GM19324 (cell line): ENCODE measurements around the gene CCDC171.
A peak's percentile ranks its signal among the peaks of the same experiment; 100 is the strongest.
"Not testable (repeated sequence)": the region's sequence is repeated elsewhere in the genome, so short reads cannot be mapped to it uniquely, and the experiment has no call there.

ENCODE experiments used
- ATAC-seq: cut with Tn5 transposase; IDR thresholded peaks from one replicate; pipeline ENCODE4 v1.9.1; 2021; ENCODE audit warnings: mild to moderate bottlenecking, moderate library complexity; ENCODE audit not compliant: unreplicated experiment, low FRiP score

The CCDC171 gene

GRCh38 chr9:15552636-15553527 lies at the start of gene CCDC171:
TSS of gene CCDC171 (plus strand) at chr9:15553043. CDS start at chr9:15564089, 11,046 bp downstream.
- peak; percentile 93 for ATAC-seq

- no peak for ATAC-seq
Measured at GRCh38 chr9:15505921-15506320, 46.9 kb upstream of the CCDC171 start.

DNA sequence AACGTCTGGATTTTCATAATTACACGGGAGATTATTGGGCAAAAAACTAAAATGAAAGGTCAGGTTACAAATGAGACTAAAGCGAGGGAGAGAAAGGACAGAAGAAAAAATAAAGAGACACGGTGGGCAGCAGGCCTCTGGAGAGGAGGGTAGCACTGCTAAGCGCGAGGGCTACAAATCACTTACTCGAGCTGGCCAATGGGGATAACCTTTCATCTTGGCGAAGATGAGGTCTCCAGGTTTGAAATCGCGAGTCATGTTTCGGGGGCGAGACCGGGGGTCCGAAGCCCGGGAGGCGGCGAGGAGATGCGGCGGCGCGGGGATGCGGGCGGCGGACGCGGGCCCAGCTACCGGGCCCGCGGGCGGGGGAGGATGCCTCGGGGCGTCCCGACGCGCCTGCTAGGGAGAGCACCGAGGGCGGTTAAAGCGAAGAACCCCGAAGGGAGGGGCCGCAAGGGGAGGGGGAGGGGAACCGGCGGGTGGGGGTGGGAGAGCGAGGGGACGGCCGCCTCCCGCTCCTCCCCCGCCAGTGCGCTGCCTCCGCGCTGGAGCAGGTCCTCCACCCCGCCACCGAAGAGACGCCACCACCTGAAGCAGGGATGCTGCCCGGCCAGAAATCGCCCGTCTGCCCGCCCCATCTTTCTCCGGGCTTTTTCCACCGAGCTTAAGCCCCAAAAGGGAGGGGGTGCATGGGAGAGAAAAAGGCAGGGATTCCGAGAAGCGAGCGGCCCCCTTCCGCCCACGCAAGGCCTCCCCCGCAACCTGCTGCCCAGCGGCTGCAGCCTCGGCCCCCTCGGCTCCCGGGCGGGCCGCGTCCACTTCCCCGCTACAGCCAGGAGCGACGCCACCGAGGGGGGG lies 42.7 kb upstream of the CCDC171 start:
- ATAC-seq: peak; percentile 74

- peak; percentile 90 for ATAC-seq
Measured at GRCh38 chr9:15510789-15511575, 41.9 kb upstream of the CCDC171 start, which contains the start of gene PSIP1. TSS of gene PSIP1 (minus strand) at chr9:15510970. CDS start at chr9:15510188, 782 bp downstream.

DNA sequence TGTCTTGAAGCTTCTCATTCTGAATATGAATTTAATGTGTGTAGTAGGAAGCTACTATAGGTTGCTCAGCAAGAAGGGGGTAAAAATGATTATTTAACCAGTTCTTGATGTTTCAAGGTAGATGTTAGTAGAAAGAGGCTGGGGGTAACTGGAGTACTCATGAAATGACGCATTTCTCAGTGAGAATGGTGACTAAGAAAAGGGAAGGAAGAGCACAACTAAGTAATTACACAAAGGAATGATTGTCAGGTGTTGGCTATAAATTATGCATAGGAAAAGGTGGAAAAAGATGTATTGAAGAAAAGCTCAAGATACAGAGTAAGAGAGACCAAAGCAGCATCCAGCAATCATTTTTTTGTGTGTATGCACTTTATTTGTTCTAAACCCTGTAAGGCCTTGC lies 40.6 kb upstream of the CCDC171 start:
- no peak for ATAC-seq

DNA sequence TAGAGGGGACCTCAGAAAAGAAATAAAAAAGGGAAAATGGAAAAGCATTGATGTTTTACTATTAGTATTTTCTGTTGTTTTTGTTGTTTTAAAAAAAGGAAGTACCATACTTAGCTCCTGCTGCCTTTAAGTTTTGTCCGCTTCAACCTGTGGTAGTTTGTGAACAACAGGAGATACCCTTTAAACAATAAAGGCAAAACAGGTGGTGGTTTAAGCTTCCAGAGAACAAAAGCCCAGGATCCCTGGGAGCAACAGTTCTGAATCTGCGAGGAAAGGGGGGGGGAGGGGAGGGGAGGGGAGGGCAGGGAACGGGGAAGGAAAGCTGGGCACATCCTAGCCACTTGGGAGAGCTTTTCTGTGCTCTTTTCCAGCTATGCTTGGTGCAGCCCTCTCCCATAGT lies 40.0 kb upstream of the CCDC171 start:
- no peak for ATAC-seq

DNA sequence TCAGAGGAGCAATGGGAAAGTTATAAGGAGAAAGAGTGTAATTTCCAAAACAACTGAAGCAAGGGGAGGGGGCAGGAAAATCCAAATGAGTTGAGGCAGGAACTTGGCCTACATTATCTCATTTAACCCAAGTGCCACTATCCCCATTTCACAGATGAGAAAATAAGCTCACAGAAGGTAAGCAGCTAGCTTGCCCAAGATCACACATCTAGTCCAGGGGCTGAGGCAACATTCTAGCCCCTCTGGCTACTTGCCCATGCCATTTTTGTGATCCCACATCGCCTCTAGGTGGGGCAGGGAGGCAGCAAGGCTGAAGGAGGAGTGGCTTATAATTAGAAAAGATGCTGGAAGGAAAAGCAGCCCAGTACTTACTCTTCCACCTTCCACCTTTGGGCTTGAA lies 39.5 kb upstream of the CCDC171 start:
- ATAC-seq: no peak

DNA sequence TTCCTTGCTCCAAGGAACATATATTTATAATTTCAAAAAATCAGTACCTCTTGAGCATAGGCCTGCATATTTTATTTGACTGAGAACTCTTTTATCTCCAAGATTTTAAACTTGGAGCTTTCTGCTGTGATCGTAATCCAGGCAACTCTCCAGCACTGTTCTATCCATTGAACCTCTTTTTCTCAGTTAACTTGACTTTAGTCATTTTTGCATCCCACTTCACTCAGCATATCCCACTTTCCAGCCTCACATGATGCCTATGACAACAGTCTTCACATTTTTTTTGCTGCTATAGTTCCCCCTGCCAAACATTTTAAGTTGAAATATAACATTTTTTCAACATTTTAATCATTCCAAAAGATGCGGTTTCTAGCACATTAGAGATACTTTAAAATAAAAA lies 33.0 kb upstream of the CCDC171 start:
- no peak for ATAC-seq

DNA sequence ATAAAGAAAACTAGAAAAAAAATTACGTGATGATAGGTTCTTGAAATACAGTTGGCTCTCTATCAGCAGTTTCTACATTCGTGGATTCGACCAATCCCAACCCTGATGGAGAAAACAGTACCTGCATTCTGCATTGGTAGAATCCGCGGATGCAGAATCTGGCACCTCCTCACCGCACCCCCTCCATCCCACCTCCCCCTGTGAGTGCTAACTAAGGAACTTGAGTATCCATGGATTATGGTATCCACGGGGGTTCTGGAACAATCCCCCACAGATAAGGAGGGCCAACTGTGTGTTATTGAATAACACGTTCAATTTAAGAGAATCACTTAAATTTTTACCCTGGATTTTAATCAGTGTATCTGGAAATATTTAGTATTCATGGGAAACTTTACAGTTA lies 31.6 kb upstream of the CCDC171 start:
- no peak for ATAC-seq

GRCh38 chr9:15522130-15522755 lies 30.6 kb upstream of the CCDC171 start:
- no peak for ATAC-seq

- ATAC-seq: no peak
Measured at GRCh38 chr9:15524845-15525455, 27.9 kb upstream of the CCDC171 start.

DNA sequence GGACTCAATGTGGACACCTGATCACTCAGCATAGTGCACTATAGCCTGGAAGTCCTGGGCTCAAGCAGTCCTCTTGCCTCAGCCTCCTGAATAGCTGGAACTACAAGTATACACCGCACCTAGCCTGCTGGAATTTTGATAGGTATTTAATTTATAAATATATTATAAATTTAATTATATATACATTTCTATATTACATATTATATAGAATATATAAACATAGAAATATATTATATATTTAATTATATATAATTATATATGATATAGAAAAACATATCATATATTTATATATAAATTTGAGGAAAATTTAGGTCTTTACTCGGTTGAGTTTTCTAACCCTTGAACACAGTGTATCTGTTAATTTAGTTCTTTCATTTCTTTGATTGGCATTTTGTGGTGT lies 26.9 kb upstream of the CCDC171 start:
- ATAC-seq: no peak

GRCh38 chr9:15527035-15527434 lies 25.8 kb upstream of the CCDC171 start:
- ATAC-seq: not testable (repeated sequence)

DNA sequence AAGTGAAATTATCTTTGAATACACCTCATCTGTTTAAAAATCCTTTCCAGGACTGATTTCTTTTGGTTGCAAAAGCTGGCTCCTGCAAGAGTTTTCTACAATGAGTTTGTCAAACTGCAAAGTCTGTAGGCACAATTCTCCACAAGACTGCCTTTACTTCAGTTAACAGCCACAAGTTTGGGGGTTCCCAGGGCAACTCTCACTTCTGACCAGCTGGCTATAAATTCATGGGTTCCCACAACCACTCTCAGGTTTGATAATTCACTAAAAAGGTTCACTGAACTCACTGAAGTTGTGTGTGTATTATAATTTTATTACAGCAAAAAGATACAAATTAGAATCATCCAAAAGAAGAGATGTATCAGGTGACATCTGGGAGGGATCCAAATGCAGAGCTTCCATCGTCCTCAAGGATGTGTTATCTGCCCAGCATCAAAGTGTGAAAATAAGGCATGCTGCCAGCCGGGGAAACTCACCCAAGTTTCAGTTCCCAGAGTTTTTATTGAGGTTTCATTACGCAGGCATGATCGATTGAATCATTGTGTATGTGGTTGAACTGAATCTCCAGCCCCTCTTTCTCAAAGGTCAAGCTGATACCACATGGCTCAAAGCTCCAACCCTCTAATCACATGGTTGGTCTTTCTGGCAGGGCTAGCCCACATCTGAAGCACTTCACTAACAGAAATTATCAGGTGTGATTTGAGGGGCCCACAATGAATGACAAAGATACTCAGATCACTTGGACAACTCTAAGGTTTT lies 23.1 kb upstream of the CCDC171 start:
- ATAC-seq: peak; percentile 81

DNA sequence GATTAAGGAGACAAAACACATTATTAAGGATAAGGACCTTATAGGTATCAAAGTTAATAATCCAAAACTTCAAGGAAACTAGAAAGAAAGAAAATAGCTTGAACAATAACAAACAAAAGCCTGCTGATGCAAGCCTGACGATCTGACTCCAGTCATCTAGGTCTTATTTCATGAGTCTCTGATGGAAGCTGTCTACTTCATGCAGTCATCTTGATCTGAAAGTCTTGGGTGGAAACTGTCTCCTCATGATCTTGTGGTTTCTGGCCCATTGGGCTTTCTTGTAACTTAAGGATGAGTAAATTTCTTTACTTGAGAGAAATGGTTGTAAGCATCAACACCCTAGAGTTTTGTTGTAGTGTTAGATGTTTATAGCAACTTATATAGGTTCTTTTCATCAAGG lies 21.5 kb upstream of the CCDC171 start:
- no peak for ATAC-seq

DNA sequence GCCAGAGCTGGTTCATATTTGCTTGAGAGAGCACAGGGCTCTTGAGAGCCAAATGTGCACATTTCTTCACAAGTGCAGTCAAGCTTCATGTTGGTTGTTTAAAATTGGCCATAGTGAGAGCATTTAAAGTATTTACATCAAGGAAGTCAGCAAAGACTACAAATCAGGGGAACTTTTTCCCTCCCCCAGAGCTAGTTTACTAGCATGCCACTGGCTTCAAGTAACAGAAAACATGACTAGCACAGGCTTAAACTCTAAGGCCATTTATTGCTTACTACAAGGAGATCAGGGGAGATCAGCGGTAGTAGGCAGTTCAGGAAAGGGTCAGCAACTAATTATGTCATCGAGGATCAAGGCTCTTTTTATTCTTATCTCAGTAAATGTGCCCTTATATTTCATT lies 11.0 kb upstream of the CCDC171 start:
- ATAC-seq: no peak

DNA sequence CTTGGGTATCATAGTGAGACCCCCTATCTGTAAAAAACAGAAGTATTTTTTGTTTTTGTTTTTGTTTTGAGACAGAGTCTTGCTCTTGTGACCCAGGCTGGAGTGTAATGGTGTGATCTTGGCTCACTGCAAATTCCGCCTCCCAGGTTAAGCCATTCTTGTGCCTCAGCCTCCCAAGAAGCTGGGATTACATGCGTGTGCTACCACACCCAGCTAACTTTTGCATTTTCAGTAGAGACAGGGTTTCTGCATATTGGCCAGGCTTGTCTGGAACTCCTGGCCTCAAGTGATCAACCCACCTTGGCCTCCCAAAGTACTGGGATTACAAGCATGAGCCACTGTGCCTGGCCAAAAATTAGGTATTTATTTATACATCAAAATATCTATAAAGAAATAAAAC lies 10.2 kb upstream of the CCDC171 start:
- no peak for ATAC-seq

DNA sequence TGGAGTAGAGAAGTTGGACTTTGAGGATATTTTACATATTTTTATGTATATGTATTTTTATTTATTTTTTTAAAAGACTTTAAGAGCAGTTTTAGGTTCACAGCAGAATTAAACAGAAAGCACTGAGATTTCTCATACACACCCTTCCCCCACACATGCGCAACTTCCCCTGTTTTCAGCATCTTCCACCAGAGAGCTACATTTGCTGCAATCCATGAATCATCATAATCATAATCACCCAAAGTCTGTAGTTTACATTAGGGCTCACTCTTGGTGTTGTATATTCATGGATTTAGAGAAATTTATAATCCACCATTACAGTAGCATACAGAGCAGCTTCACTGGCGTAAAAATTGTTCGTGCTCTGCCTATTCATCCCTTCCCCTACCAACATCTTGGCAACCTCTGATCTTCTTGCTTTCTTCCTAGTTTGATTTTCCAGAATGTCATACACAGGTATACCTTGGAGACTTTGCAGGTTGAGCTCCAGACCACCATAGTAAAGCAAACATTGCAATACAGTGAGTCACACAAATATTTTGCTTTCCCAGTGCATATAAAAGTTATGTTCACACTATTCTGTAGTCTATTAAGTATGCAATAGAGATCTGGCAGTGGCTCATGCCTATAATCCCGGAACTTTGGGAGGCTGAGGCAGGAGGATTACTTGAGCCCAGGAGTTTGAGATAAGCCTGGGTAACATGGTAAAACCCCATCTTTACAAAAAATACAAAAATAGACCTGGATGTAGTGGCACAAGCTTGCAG lies 9.6 kb upstream of the CCDC171 start:
- ATAC-seq: no peak
